Measurements from ENCODE around the gene TAF12. TPM values are rescaled to one million over a fixed set of nuclear protein-coding genes. Genes with fewer than 3 reads are reported as not detected.

The TAF12 gene
- total RNA-seq, 2 experiments from 2014 or later, result 7.0 to 8.0 TPM

DNA sequence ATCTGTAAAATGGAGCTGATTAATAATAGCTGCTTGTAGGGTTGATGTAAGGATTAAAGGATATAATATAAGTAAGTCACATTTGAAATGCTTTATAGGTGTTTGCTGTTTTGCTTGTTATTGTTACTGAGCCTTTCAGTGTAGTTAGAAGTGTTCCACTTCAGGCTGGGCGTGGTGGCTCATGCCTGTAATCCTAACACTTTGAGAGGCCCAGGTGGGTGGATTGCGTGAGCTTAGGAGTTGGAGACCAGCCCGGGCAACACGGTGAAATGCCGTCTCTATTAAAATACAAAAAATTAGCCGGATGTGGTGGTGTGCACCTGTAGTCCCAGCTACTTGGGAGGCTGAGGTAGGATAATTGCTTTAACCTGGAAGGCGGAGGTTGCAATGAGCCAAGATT is 77.8 kb downstream of the TAF12 start:
- no peak overlapping the region for H3K4me3 Mint-ChIP-seq
- no peaks in the 10 kb centered on the region for H3K27me3 Mint-ChIP-seq
- DNase-seq (no peak), ATAC-seq (ENCODE audit: poor library complexity) (no peak)
- TF ChIP-seq, protein P1, sequence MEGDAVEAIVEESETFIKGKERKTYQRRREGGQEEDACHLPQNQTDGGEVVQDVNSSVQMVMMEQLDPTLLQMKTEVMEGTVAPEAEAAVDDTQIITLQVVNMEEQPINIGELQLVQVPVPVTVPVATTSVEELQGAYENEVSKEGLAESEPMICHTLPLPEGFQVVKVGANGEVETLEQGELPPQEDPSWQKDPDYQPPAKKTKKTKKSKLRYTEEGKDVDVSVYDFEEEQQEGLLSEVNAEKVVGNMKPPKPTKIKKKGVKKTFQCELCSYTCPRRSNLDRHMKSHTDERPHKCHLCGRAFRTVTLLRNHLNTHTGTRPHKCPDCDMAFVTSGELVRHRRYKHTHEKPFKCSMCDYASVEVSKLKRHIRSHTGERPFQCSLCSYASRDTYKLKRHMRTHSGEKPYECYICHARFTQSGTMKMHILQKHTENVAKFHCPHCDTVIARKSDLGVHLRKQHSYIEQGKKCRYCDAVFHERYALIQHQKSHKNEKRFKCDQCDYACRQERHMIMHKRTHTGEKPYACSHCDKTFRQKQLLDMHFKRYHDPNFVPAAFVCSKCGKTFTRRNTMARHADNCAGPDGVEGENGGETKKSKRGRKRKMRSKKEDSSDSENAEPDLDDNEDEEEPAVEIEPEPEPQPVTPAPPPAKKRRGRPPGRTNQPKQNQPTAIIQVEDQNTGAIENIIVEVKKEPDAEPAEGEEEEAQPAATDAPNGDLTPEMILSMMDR (IDR thresholded peaks at IDR 0.05), result no peak
- Histone ChIP-seq H3K9me3 (ENCODE audit: control insufficient read depth in 1 of 2, insufficient read depth in 1 of 2, low read length in 2 of 2) (no peaks in the 10 kb centered on the region), H3K4me1 (ENCODE audit: insufficient read depth, low read length) (no peaks in the 10 kb centered on the region), H3K27ac (ENCODE audit: low read depth in 1 of 2, low read length in 2 of 2) (no peak overlapping the region), H3K36me3 (ENCODE audit: insufficient read depth, low read length) (peaks cover 75% of the 10 kb centered on the region), H3K4me3 (ENCODE audit: low read length) (no peak overlapping the region), H3K27me3 (ENCODE audit: control insufficient read depth in 1 of 2, insufficient read depth in 2 of 2, low read length in 2 of 2) (no peaks in the 10 kb centered on the region)
- no peak overlapping the region for H3K27ac Mint-ChIP-seq
- POLR2A ChIA-PET, result interaction anchor here (0.9 to 1.6 kb wide), 2 partner anchors 12 to 16 kb away, joined by 3 to 4 read pairs; partner anchors contain the start of gene TRNAU1AP
- intact Hi-C loops (cut with DNase I, micrococcal nuclease), result no loop called here
- CTCF ChIA-PET, result interaction anchor here (2.2 kb wide), 1 partner anchor 16 kb away, joined by 6 read pairs; no protein-coding TSS in a partner anchor
- H3K36me3 Mint-ChIP-seq (ENCODE audit: low read depth), result peaks cover 70% of the 10 kb centered on the region
- H3K9me3 Mint-ChIP-seq, result no peaks in the 10 kb centered on the region
- H3K4me1 Mint-ChIP-seq (ENCODE audit: low read depth), result no peaks in the 10 kb centered on the region

DNA sequence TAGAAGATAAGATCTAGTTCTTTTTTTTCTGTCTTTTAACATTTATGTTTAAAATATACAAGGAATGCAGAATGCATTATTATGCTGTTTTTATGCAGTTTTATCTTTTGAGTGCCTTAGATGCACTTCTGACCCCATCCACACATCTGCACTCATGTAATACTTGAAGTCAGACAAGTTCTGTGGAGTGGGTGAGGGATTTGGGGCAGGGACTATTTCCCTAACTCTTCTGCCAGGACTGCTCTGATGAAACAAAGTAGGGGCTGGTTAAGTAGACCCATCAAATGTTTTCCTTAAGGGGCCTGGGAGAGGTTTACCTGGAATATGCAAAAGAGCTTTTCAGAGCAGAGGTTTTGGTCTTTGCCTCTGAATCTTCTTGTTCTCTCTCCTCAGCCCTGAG is 78.6 kb downstream of the TAF12 start:
- DNase-seq (no peak), ATAC-seq (ENCODE audit: poor library complexity) (no peak)
- Histone ChIP-seq H3K4me1 (ENCODE audit: insufficient read depth, low read length) (no peaks in the 10 kb centered on the region), H3K36me3 (ENCODE audit: insufficient read depth, low read length) (peaks cover 78% of the 10 kb centered on the region), H3K27ac (ENCODE audit: low read depth in 1 of 2, low read length in 2 of 2) (no peak overlapping the region), H3K4me3 (ENCODE audit: low read length) (no peak overlapping the region), H3K9me3 (ENCODE audit: control insufficient read depth in 1 of 2, insufficient read depth in 1 of 2, low read length in 2 of 2) (no peaks in the 10 kb centered on the region), H3K27me3 (ENCODE audit: control insufficient read depth in 1 of 2, insufficient read depth in 2 of 2, low read length in 2 of 2) (no peaks in the 10 kb centered on the region)
- intact Hi-C loops (cut with DNase I, micrococcal nuclease), result no loop called here
- TF ChIP-seq, protein P1 (IDR thresholded peaks at IDR 0.05), result no peak
- H3K27ac Mint-ChIP-seq, result no peak overlapping the region
- H3K4me1 Mint-ChIP-seq (ENCODE audit: low read depth), result no peaks in the 10 kb centered on the region
- no peak overlapping the region for H3K4me3 Mint-ChIP-seq
- peaks cover 75% of the 10 kb centered on the region for H3K36me3 Mint-ChIP-seq (ENCODE audit: low read depth)
- CTCF ChIA-PET, result interaction anchor here (2.2 kb wide), 1 partner anchor 17 kb away, joined by 6 read pairs; no protein-coding TSS in a partner anchor
- POLR2A ChIA-PET, result interaction anchor here (1.6 kb wide), 1 partner anchor 11 kb away, joined by 4 read pairs; the partner anchor contains the start of gene TRNAU1AP
- no peaks in the 10 kb centered on the region for H3K9me3 Mint-ChIP-seq
- H3K27me3 Mint-ChIP-seq, result no peaks in the 10 kb centered on the region

GRCh38 chr1:28560886-28561285 is 82.0 kb downstream of the TAF12 start:
- H3K4me3 ChIP-seq (ENCODE audit: low read length), result no peak overlapping the region
- Mint-ChIP-seq H3K36me3 (ENCODE audit: low read depth) (peaks cover 65% of the 10 kb centered on the region), H3K9me3 (no peaks in the 10 kb centered on the region), H3K27me3 (no peaks in the 10 kb centered on the region), H3K4me1 (ENCODE audit: low read depth) (no peaks in the 10 kb centered on the region), H3K4me3 (no peak overlapping the region), H3K27ac (no peak overlapping the region)
- H3K4me1 ChIP-seq (ENCODE audit: insufficient read depth, low read length), result no peaks in the 10 kb centered on the region
- H3K36me3 ChIP-seq (ENCODE audit: insufficient read depth, low read length), result peaks cover 67% of the 10 kb centered on the region
- intact Hi-C loops (cut with DNase I, micrococcal nuclease), result no loop called here
- TF ChIP-seq, protein P1 (IDR thresholded peaks at IDR 0.05), result no peak
- no peak for ATAC-seq (ENCODE audit: poor library complexity)
- no peak overlapping the region for H3K27ac ChIP-seq (ENCODE audit: low read depth in 1 of 2, low read length in 2 of 2)
- ChIA-PET POLR2A (interaction anchor here (1.5 kb wide), 1 partner anchor 20 kb away, joined by 9 read pairs; no protein-coding TSS in a partner anchor), CTCF (no interaction called here)
- H3K27me3 ChIP-seq (ENCODE audit: control insufficient read depth in 1 of 2, insufficient read depth in 2 of 2, low read length in 2 of 2), result no peaks in the 10 kb centered on the region
- H3K9me3 ChIP-seq (ENCODE audit: control insufficient read depth in 1 of 2, insufficient read depth in 1 of 2, low read length in 2 of 2), result no peaks in the 10 kb centered on the region
- DNase-seq, result no peak

Other genes with a start within 250 kb of the TAF12 start
- gene RCC1, start 137.0 kb downstream of the TAF12 start, total RNA-seq, result 1 to 10 TPM; 8.5 to 9.9 TPM
- 10 to 100 TPM; 21.4 to 24.2 TPM for gene TRNAU1AP, start 90.0 kb downstream of the TAF12 start, total RNA-seq
- gene RAB42, start 50.8 kb downstream of the TAF12 start, total RNA-seq, result not detected
- not detected for gene RNU11, start 5.5 kb upstream of the TAF12 start, total RNA-seq
- 10 to 100 TPM in 1 of 2 experiments, 1 to 10 TPM in 1; 9.0 to 11.8 TPM for gene GMEB1, start 25.7 kb upstream of the TAF12 start, total RNA-seq
- 100 to 1,000 TPM in 1 of 2 experiments, 10 to 100 TPM in 1; 85.0 to 100 TPM for gene YTHDF2, start 93.9 kb upstream of the TAF12 start, total RNA-seq
- gene OPRD1, start 169.1 kb upstream of the TAF12 start, total RNA-seq, result not detected